Adrenal gland (tissue), 12 donors: Measurements from ENCODE around the gene SLC32A1. TPM values are rescaled to one million over a fixed set of nuclear protein-coding genes. Genes with fewer than 3 reads are reported as not detected.

ENCODE experiments used
- DNase-seq, 7 donors: peaks; one replicate each; pipeline ENCODE4 v3.0.0-alpha.2; 2019 to 2020
- H3K27ac ChIP-seq, 5 donors: fragments of 200-600 bp; sonication (generic) in 4 of 5; 1 replicate in 3 of 5; 2 replicates in 2 of 5; pipeline versions ENCODE4 v1.5.1 to v1.8.0; 2016 to 2020; ENCODE audit warnings: mild to moderate bottlenecking in 1 of 5
- H3K27me3 ChIP-seq: fragments of 200-600 bp; 2 replicates; pipeline ENCODE4 v1.8.0; 2021
- H3K36me3 ChIP-seq, 2 donors: fragments of 200-600 bp; replicated peaks in 1 of 2; 1 replicate in 1 of 2; 2 replicates in 1 of 2; pipeline versions ENCODE4 v1.5.1 to v1.8.0; 2018 to 2022
- H3K4me1 ChIP-seq, 2 donors: fragments of 200-600 bp; replicated peaks in 1 of 2; 1 replicate in 1 of 2; 2 replicates in 1 of 2; pipeline versions ENCODE4 v1.5.1 to v1.8.0; 2018 to 2021
- H3K4me3 ChIP-seq, 4 donors: fragments of 200-600 bp; sonication (generic) in 3 of 4; one replicate each; pipeline ENCODE4 v1.5.1; 2016 to 2018
- H3K9me3 ChIP-seq, 3 donors: fragments of 200-600 bp; sonication (generic) in 1 of 3; replicated peaks in 1 of 3; 1 replicate in 2 of 3; 2 replicates in 1 of 3; pipeline versions ENCODE4 v1.5.1 to v1.8.0; 2016 to 2021
- POLR2A ChIP-seq, 2 donors: fragments of 450-650 bp; IDR thresholded peaks; one replicate each; pipeline ENCODE4 v1.6.1; 2017; ENCODE audit warnings: antibody characterized with exemption in 2 of 2, mild to moderate bottlenecking in 2 of 2, moderate library complexity in 1 of 2
- WGBS, 4 donors: extraction: QIAGEN DNeasy Blood & Tissue Kit in 2 of 4; methylation state at CpG; one replicate each; pipeline versions ENCODE4 v1.1.5 to v1.1.7; 2013 to 2017; 5-methylcytosine and 5-hydroxymethylcytosine counted together
- intact Hi-C, 2 donors: fragments of 100-400 bp; cut with DNase I; formaldehyde crosslinking; loops; one replicate each; pipeline versions ENCODE4 v1.14.1 to v1.15.0; 2022 to 2023
- polyA plus RNA-seq, 3 donors: library from polyadenylated mRNA; stranded (reverse); fragments of 200-250 nt in 2 of 3; fragments of 350-450 nt in 1 of 3; fragmentation: Illumina TruSeq in 1 of 3; extraction: RNeasy Lipid Tissue Mini Kit (QIAGEN cat#74804) in 1 of 3; gene quantifications; one replicate each; pipeline ENCODE4 v1.2.3, GENCODE V29; 2013 to 2014
- total RNA-seq, 9 donors: library from RNA; depleted of rRNA in 4 of 9; stranded (reverse); fragments of >200 nt in 4 of 9; fragments of 120-200 nt in 1 of 9; fragmentation: NEBNext Ultra II Directional in 1 of 9; extraction: Animal tissue kit (Norgen Biotek cat#: 25700) in 1 of 9; gene quantifications; one replicate each; pipeline versions ENCODE4 v1.1.0 to v1.2.4, GENCODE V29; 2013 to 2023
- TF ChIP-seq, protein P1 (sequence below), 6 experiments: fragments of 450-650 bp in 4 of 6; fragments of 200-600 bp in 2 of 6; sonication (generic) in 1 of 6; IDR thresholded peaks; 1 replicate in 5 of 6; 2 replicates in 1 of 6; pipeline versions ENCODE4 v1.5.1 to v1.8.0; 2016 to 2021; ENCODE audit warnings: antibody characterized with exemption in 6 of 6, mild to moderate bottlenecking in 2 of 6, moderate library complexity in 1 of 6
- donor health status: healthy with polysubstance abuse.
- donor health status: Bipolar disorder and iron deficiency.
- donor health status: DM: yes; HTN: yes; CAD: no.
- donor health status: DM: no; HTN: no; CAD: no.
- donor health status: DM: no; HTN: no; CAD: no.
- donor health status: DM: yes; HTN: yes; CAD: no.

The SLC32A1 gene
- total and polyA plus RNA-seq, 12 donors, result 0.24 TPM; not detected in 11

DNA sequence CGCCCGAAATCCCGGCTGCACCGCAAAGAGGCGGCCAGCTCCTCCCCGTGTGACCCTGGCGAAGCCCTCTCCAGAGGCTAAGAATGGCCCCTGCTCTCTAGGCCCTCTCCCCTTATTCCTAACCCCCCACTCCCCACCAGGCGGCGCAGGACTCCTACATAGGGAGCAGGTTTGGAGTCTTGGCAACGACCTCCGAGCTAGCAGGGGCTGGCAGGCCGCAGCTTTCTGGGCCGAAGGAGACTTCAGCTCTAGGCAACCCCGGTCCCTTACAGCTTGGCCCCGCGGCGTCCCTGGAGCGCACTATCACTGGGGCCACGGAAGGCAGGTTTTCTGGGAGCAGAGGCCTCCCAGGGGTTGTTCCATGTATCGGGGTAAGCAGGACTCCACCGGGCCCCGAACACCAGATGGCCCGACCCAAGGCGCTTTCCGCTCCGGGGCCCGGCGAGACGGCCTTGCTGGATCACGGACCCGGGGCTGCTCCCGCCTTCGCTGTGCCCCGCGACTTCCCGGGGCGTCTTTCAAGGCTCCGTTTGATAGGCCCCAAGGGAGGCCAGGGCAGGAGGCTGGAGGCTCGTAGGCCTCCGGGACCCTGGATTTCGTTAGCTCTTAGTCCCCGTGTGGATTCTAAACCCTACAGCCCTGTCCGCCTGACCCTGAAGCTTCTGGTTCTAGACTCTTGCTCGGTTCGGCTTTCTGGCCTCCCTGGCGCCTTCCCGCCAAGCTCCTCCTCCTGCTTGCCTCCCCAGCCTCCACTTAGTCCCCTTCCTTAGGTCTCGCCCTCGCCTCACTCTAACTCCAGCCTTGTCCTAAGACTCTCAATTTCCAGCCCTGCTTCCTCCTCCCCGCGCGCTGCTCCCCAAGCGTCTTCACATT lies 1.9 kb downstream of the SLC32A1 start:
- TF ChIP-seq, protein P1, sequence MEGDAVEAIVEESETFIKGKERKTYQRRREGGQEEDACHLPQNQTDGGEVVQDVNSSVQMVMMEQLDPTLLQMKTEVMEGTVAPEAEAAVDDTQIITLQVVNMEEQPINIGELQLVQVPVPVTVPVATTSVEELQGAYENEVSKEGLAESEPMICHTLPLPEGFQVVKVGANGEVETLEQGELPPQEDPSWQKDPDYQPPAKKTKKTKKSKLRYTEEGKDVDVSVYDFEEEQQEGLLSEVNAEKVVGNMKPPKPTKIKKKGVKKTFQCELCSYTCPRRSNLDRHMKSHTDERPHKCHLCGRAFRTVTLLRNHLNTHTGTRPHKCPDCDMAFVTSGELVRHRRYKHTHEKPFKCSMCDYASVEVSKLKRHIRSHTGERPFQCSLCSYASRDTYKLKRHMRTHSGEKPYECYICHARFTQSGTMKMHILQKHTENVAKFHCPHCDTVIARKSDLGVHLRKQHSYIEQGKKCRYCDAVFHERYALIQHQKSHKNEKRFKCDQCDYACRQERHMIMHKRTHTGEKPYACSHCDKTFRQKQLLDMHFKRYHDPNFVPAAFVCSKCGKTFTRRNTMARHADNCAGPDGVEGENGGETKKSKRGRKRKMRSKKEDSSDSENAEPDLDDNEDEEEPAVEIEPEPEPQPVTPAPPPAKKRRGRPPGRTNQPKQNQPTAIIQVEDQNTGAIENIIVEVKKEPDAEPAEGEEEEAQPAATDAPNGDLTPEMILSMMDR (IDR thresholded peaks at IDR 0.05), result peak in 2 of 6 experiments; percentile 12 to 18
- no peak for TF ChIP-seq POLR2A (IDR thresholded peaks at IDR 0.05)
- H3K27ac ChIP-seq, result no peak overlapping the region
- no peaks in the 10 kb centered on the region for H3K36me3 ChIP-seq
- no peak for DNase-seq
- H3K27me3 ChIP-seq, result peaks cover 99% of the 10 kb centered on the region
- H3K4me1 ChIP-seq, result peaks cover 0 to 7% of the 10 kb centered on the region in 2 donors
- intact Hi-C loops, result no loop called here
- H3K4me3 ChIP-seq, result no peak overlapping the region
- WGBS, 4 donors, result 11 to 17% (median 16%) methylated on average over 20 to 53 of the region's 53 CpGs
- no peaks in the 10 kb centered on the region for H3K9me3 ChIP-seq

DNA sequence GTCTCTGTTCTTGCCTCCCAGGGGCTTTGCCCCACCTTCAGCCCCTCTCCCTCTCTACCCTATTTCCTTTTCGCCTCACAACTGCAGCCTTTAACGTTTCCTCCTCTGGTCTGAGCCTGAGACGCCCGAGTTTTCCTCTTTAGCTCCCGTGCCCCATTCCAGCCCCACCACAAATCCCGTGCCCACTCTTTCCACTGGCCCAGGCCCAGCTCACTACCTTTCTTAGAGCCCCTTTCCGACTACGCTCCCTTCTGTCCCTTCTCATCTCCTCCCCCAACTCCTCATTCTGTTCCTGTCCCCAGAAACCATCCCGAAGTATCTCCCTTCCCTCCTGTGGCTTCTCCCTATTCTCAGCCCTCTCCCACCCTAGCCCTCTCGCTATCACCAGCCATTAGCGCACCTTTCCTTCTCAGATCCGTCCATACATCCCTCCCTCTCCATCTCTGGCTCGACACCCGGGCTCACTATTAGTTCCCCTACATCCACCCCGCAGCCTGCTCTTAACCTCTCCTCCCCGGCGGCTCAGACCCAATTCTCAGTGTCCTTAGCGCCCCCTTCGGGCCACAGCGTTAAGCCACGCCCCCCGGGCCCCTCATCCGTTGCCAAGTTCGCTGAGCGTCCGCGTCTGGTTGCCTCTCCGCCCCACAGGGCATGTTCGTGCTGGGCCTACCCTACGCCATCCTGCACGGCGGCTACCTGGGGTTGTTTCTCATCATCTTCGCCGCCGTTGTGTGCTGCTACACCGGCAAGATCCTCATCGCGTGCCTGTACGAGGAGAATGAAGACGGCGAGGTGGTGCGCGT lies 2.7 kb downstream of the SLC32A1 start:
- intact Hi-C loops, result no loop called here
- no peak for TF ChIP-seq POLR2A (IDR thresholded peaks at IDR 0.05)
- TF ChIP-seq, protein P1 (IDR thresholded peaks at IDR 0.05), result no peak
- Histone ChIP-seq H3K27me3 (peaks cover 97% of the 10 kb centered on the region), H3K27ac (no peak overlapping the region), H3K9me3 (no peaks in the 10 kb centered on the region), H3K4me1 (peaks cover 0 to 10% of the 10 kb centered on the region in 2 donors), H3K4me3 (no peak overlapping the region), H3K36me3 (no peaks in the 10 kb centered on the region)
- DNase-seq, result peak in 2 of 7 donors; percentile 25 to 39
- 4 to 5% (median 4%) methylated on average over 30 to 43 of the region's 43 CpGs for WGBS, 4 donors

DNA sequence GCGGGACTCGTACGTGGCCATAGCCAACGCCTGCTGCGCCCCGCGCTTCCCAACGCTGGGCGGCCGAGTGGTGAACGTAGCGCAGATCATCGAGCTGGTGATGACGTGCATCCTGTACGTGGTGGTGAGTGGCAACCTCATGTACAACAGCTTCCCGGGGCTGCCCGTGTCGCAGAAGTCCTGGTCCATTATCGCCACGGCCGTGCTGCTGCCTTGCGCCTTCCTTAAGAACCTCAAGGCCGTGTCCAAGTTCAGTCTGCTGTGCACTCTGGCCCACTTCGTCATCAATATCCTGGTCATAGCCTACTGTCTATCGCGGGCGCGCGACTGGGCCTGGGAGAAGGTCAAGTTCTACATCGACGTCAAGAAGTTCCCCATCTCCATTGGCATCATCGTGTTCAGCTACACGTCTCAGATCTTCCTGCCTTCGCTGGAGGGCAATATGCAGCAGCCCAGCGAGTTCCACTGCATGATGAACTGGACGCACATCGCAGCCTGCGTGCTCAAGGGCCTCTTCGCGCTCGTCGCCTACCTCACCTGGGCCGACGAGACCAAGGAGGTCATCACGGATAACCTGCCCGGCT lies 3.4 kb downstream of the SLC32A1 start:
- peaks cover 97% of the 10 kb centered on the region for H3K27me3 ChIP-seq
- H3K4me1 ChIP-seq, result peaks cover 0 to 10% of the 10 kb centered on the region in 2 donors
- DNase-seq, result no peak
- H3K4me3 ChIP-seq, result no peak overlapping the region
- H3K36me3 ChIP-seq, result no peaks in the 10 kb centered on the region
- no peaks in the 10 kb centered on the region for H3K9me3 ChIP-seq
- no peak for TF ChIP-seq POLR2A (IDR thresholded peaks at IDR 0.05)
- TF ChIP-seq, protein P1 (IDR thresholded peaks at IDR 0.05), result no peak
- intact Hi-C loops, result no loop called here
- no peak overlapping the region for H3K27ac ChIP-seq
- 5 to 7% (median 6%) methylated on average over 12 to 46 of the region's 46 CpGs for WGBS, 4 donors
